GM21619 (cell line): ENCODE results near the gene ZFHX2.

Experiments used
- ATAC-seq: cut with Tn5 transposase; IDR thresholded peaks from one replicate; pipeline ENCODE4 v1.9.1; 2021; ENCODE audit not compliant: unreplicated experiment

The ZFHX2 gene

GRCh38 chr14:23523229-23524016, 28.1 kb downstream of the ZFHX2 start:
- no peak for ATAC-seq

GRCh38 chr14:23522643-23523198, 28.8 kb downstream of the ZFHX2 start:
- ATAC-seq: no peak

- no peak for ATAC-seq
These were observed 29.6 kb downstream of the ZFHX2 start for GRCh38 chr14:23521785-23522640.

DNA sequence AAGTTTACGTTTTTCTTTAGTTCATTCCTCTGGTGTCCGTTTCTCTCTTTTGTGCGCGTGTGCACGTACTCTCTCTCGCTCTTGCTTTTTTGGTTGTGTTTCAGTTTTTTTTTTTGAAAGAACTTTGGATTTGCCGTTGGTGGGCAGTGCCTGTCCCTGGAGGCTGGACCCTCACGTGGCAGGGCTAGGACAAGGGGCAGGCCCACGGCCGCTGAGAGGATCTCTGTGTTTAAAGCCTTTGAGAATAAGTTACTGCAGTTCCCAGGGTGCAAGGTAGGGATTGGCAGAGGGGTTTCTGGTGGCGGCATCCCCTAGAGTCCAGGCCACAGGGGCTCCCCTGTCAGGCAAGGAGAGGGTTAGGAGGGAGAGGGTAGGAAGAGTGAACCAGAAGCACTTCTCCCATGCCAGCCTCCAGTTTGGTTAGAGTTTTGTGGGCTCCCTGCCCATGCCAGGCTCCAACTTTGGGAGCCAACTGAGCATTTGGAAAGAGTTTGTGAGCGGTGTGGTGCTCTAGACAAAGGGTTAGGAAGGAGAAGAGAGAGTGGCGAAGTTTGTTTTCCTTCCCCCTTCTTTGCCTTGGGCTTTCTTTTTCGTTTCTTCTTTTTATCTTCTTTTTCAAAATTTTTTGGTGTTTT, 30.5 kb downstream of the ZFHX2 start:
- ATAC-seq: no peak

DNA sequence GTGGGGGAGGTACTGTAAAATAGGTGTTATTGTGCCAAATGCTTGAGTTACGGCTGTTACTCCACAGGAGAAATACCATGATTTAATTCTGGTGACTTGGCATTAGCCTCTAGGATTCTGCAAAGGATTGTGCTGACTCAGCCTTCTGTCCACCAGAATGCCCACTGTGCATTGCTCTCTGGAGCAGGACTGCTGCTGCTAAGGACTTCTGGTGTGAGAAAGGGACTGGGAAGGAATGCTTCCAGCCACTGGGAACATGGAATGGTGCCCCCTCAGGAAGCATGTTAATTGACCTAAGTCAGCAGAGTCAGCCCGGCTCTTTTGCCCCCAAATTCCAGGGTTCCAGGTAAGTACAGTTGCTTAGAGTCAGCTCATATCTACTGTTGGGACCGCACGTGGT, 32.9 kb downstream of the ZFHX2 start:
- ATAC-seq: no peak

DNA sequence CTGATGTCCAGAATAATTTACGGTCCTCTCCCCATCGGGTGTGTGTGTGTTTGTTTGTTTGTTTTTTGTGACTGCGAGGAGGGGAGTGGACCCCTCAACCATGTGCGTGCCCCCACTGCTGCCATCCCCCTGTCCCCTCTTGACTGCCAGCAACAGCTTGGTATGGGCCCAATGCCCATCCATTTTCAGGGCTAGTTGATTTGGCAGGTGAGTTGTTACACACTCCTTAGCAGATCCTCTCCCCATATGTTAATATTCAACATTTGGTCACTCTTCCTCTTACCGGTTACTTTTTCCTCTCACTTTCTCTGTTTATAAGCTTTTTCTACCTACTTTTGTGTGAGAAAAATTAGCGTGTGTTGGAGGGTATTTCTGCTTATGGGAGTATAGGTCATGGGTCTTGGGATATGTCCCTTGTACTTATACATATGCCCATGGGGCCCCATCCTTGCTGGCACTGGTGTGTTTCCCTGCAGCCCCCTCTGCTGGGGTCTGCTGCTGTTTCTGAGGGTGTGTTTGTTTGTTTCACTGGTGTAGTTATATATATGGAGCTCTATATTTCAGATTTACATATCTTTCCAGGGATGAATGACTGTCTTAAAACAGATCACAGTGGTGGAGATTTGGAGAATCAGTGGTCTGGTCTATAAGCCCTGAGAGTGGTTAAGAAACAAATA, 33.8 kb downstream of the ZFHX2 start:
- ATAC-seq: no peak

GRCh38 chr14:23514644-23514957, 37.0 kb downstream of the ZFHX2 start:
- ATAC-seq: no peak

DNA sequence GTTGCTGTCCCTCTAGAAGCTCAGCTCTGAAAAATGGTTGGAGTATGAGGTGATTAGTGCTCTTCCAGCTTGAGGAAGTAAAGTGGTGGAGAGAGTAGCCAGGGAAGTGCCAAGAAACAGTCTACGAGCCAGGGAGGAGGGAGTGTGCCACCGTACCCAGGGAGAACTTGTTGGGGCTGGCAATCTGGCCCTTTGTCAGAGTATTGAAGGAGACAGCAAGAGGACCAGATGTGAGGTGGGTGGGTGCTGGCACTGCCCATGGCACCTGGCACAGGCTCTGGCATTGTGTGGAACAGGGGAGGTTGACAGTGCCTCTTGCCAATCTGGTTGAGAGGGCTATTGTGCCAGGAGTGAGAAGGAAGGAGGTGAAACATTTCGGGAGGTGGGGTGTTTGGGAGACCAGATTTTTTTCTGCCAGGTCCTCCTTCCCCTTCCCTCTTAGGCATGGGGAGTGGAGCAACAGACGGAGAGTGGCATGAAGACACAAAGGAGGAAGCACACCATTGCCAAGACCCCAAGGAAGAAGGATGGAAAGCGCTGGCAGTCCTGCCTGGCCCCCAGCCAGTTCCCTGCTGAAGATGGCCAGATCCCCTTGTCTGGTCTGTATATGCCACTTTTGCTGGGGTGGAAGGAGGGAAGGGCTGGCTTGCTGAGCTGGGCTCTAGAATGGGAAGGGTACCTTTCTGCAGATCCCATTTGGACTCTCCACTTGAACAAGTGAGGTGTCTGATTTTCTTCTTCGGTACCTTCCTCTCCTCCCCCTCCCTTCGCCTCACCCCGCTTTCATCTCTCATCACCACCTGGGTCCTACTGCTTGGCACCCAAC, 37.5 kb downstream of the ZFHX2 start:
- no peak for ATAC-seq

DNA sequence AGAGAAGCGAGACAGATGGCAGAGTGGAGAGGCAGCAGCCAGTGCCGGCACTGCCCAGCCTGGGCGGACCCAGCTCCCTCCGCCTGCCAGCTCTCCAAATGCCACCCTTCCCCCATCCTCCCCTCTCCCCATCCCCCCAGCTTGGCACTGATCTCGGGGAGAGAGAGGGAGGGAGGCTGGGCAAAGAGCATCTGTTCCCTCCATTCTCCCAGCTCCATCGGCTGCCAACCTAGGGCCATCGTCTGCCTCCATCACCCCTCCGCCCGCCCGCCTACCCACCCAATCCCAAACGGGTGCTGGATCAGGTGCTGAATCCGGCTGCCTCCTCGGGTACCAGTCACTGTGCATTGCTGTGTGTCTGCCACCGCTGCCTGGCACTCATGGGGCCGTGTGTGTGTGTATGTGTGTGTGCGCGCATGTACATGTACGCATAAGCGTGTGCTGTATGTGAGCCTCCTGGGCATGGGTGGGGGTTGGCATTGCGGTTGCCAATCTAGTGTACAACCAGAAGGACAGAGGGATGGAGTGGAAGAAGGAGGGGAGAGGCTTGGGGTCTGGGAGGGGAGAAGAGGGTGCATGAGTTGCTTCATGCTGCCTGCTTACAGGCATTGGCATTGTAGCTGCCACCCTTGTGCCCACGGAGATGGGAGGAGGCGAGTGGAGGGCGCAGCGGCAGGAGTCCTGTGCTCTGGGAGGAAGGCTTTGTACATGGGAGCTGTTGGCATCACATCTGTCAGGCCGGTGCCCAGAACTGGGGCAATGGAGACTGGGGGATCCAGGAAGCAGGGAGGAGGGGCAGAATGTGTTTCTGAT, 38.4 kb downstream of the ZFHX2 start:
- ATAC-seq: no peak

GRCh38 chr14:23512156-23512555, 39.4 kb downstream of the ZFHX2 start:
- no peak for ATAC-seq

- ATAC-seq: no peak
These were observed 57.3 kb downstream of the ZFHX2 start for GRCh38 chr14:23494223-23494622.

DNA sequence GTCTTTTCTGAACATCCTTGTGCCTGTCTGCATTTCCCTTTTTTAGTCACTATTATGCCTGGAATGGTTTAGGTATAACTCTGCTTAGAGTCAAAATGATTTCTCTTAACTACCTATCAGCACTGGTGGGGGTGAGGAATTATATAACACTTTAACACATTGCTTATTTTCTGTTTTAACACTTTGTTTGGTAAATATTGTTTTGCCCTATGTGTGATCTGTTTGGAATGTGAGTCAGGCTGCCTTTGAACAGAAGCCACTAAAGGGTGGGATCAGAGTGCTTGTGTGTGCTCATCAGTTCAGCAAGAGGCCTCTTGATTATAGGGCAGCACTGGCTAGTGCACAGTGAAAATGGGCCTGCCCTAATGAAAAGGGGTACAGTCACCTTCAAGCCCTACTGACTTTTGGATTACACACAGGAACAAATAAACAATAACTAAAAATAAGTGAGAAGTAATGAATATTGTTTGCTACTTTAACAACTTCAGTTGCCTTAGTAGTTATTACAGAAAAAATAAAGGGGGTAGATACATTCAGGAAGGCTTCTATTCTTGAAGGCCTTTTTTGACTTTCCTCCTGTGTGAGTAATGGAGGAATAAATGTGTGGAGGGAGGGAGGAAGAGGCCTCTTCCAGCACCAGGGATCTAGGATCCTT, 58.8 kb downstream of the ZFHX2 start:
- no peak for ATAC-seq

DNA sequence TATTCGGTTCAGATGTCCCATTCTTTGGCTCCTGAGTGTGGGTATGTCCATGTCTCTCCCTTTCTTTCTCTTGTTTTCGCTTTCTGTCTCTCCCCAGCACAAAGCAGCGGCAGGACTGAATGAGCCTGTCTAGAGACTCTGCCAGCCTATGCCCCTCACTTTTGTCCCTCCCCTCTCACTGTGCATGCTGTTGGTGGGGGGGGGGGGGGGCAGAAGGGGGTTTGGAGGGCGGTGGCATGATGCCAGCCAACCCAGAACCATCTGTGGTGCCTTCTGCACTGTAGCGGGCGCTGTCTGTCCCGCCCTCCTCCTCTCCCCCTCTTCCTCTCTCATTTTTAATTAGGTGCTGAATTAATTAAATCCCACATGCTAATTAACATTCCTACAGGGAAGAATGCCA, 64.3 kb downstream of the ZFHX2 start:
- no peak for ATAC-seq

GRCh38 chr14:23486036-23486435, 65.5 kb downstream of the ZFHX2 start:
- ATAC-seq: no peak

- ATAC-seq: no peak
These were observed 66.2 kb downstream of the ZFHX2 start for GRCh38 chr14:23485326-23485725.

DNA sequence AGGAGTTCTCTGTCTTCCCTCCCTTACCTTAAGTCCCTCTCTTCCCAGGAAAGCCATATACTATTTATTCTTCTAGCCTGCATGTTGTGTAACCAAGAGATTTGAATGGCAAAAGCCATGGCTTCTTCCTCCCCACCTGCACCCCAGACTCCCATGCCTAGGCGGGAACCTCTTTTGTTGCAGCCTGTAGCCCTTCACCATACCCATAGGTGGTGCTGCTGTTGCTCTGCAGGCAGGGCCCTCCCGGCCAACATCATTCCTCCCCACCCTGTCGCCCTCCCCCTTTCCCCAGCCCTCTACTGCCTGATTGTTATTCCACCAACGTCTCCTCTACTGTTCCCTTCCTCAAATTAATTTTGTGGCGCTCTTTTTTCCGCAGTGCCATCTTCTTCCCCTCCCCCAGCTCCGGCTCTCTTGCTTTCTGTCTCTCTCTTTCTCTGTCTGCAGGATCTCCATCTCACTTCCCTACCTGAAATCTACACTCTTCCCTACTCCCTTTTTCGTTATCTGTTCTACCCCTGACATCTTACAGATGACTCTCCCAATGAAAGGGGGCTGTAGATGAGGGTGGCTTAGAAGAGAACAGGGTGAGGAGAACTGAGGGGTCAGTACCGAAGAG, 68.2 kb downstream of the ZFHX2 start:
- no peak for ATAC-seq

DNA sequence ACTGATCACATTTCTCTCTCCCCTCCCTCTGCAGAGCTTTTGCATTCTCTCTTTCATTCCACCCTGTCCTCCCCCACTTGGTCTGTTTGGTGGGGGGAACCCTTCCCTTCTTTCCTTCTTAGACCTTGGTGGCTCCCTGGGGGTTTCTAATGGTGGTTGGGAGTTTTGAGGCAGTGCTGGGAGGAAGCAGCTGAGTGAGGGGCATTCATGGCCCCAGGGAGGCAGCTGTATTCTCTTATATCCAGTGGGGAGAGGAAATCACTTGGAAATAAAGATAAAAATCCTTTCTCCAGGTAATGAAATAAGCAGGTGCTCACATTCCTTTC, 68.8 kb downstream of the ZFHX2 start:
- ATAC-seq: no peak

- ATAC-seq: no peak
These were observed 69.4 kb downstream of the ZFHX2 start for GRCh38 chr14:23481979-23482822.
